Measurements from ENCODE around the gene STIM1. TPM values are rescaled to one million over a fixed set of nuclear protein-coding genes. Genes with fewer than 3 reads are reported as not detected.
"Not testable (repeated sequence)": the region's sequence is repeated elsewhere in the genome, so short reads cannot be mapped to it uniquely, and the experiment has no call there.

Gene STIM1
- polyA plus RNA-seq, 1 donor from 2014 or later, result 22.1 TPM

- Mint-ChIP-seq H3K4me3 (peak overlapping the region; percentile 91 to 96 (median 94)), H3K27me3 (no peaks in the 10 kb centered on the region), H3K27ac (peak overlapping the region; percentile 93 to 100 (median 99)), H3K36me3 (peaks cover 6% of the 10 kb centered on the region), H3K4me1 (peaks cover 46 to 60% (median 54%) of the 10 kb centered on the region in 3 donors), H3K9me3 (no peaks in the 10 kb centered on the region)
Observed at GRCh38 chr11:3855808-3856491, 486 bp downstream of the STIM1 start.

GRCh38 chr11:3856856-3857553 lies 1.5 kb downstream of the STIM1 start:
- Mint-ChIP-seq H3K27me3 (no peaks in the 10 kb centered on the region), H3K4me3 (peak overlapping the region; percentile 91 to 96 (median 94)), H3K36me3 (peaks cover 6% of the 10 kb centered on the region), H3K4me1 (peaks cover 54 to 67% (median 61%) of the 10 kb centered on the region in 3 donors), H3K27ac (peak overlapping the region in 2 of 3 donors; percentile 99 to 100), H3K9me3 (no peaks in the 10 kb centered on the region)

- H3K4me3 Mint-ChIP-seq, result peak overlapping the region; percentile 91 to 96 (median 94)
- H3K36me3 Mint-ChIP-seq, result peaks cover 6% of the 10 kb centered on the region
- H3K27ac Mint-ChIP-seq, result peak overlapping the region; percentile 78 to 100 (median 81)
- peaks cover 58 to 71% (median 65%) of the 10 kb centered on the region in 3 donors for H3K4me1 Mint-ChIP-seq
- H3K9me3 Mint-ChIP-seq, result no peaks in the 10 kb centered on the region
- no peaks in the 10 kb centered on the region for H3K27me3 Mint-ChIP-seq
Observed at GRCh38 chr11:3857628-3858027, 2.2 kb downstream of the STIM1 start.

DNA sequence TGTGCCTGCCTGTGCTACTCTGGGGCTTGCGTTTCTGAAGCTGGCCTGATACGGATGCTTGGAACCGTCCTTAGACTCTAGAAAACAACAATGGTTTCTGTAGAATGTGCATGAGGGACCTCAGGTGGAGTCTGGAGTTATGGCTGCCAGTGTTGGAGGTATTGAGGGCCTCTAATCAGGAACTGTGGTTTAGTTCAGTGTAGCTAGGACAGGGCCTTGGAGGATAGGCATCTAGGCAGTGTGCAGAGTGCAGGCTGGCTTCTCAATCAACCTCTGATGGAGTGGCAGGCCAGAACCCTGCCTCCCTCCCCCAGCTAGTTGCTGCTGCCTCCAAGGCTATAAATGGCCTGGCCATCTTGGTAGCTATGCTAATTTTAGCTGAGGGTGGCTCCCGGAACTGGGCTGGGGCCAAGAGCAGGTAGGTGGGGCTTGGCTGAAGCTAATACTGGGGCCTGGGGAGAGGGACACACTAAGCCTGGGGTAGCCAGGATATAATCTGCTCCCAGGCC lies 4.0 kb downstream of the STIM1 start:
- Mint-ChIP-seq H3K9me3 (no peaks in the 10 kb centered on the region), H3K4me3 (peak overlapping the region; percentile 0 to 95 (median 82)), H3K27me3 (no peaks in the 10 kb centered on the region), H3K36me3 (peaks cover 6% of the 10 kb centered on the region), H3K4me1 (peaks cover 51 to 63% (median 61%) of the 10 kb centered on the region in 3 donors), H3K27ac (peak overlapping the region in 2 of 3 donors; percentile 5 to 32)

DNA sequence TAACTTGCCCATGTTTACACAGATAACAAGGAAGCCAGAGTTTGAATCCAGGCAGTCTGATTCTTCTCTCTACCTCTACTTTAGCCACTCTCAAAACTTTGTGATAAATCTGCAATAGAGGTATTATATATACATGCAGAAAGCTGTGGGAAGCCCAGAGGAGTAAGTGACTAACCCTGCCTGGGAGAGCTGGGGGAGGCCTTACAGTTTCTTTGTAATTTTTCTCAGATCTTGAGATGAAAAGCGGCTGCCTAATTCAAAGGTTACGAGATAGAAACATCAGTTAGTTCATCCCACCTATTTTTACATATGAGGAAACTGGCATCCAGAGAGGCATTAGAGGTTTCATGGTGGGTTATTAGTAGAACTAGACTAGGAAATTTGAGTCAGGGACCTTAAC lies 4.9 kb downstream of the STIM1 start:
- peaks cover 55 to 68% (median 67%) of the 10 kb centered on the region in 3 donors for H3K4me1 Mint-ChIP-seq
- H3K4me3 Mint-ChIP-seq, result peak overlapping the region in 3 of 4 donors; percentile 17 to 91 (median 91)
- H3K27ac Mint-ChIP-seq, result peak overlapping the region in 1 of 3 donors; percentile 41

GRCh38 chr11:3860898-3861393 lies 5.5 kb downstream of the STIM1 start:
- Mint-ChIP-seq H3K4me1 (peaks cover 60 to 73% (median 73%) of the 10 kb centered on the region in 3 donors), H3K4me3 (peak overlapping the region; percentile 6 to 91 (median 32)), H3K27ac (peak overlapping the region in 2 of 3 donors; percentile 21 to 41)
- not testable (repeated sequence) for H3K9me3 Mint-ChIP-seq, H3K27me3 Mint-ChIP-seq, H3K36me3 Mint-ChIP-seq

More for the DNA sequence above, 4.9 kb downstream of the STIM1 start:
- H3K36me3 Mint-ChIP-seq, result peaks cover 6% of the 10 kb centered on the region
- H3K9me3 Mint-ChIP-seq, result no peaks in the 10 kb centered on the region
- no peaks in the 10 kb centered on the region for H3K27me3 Mint-ChIP-seq

- peak overlapping the region in 3 of 4 donors; percentile 29 to 71 (median 43) for H3K4me3 Mint-ChIP-seq
- peaks cover 6% of the 10 kb centered on the region for H3K36me3 Mint-ChIP-seq
- peak overlapping the region in 2 of 3 donors; percentile 15 to 54 for H3K27ac Mint-ChIP-seq
- H3K9me3 Mint-ChIP-seq, result no peaks in the 10 kb centered on the region
- H3K27me3 Mint-ChIP-seq, result no peaks in the 10 kb centered on the region
- peaks cover 65 to 75% (median 74%) of the 10 kb centered on the region in 3 donors for H3K4me1 Mint-ChIP-seq
Observed at GRCh38 chr11:3861683-3862082, 6.2 kb downstream of the STIM1 start.

DNA sequence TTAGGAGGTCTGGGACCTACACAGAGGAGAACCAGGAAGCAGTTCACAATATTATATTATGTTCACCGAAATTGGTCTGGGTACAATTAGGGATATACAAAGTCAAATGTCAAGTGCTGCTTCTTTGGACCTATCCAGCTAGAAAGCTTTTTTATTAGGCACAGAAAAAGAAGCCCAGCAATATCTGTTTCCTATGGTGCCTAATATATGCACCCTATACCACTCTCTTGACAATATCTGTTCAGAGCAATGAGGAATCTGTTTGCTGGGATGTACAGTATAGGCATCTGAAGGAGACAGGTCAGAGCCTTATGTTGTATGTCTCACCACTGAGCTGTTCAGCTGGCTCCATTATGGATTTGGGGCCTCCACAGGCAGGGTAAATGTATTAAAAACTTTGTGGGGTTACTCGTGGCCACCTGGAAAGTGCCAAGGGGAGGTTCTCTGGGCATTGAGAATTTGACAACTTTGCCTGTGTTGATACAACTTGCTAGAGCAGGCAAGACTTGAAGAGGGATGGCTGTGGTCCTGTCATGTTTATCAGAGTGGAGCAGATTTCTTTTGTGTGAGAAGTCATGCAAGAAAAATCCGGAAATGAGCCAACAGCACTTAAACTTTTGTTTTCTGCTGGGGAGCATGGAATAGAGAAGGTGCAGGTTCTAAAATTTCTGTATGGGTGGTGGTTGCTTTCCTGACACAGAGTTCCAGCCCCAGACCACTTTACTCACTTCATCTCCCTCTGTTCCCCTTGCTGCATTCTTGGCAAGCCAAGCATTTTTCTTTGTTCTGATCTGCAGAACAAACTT lies 10.1 kb downstream of the STIM1 start:
- Mint-ChIP-seq H3K9me3 (no peaks in the 10 kb centered on the region), H3K4me1 (peaks cover 61 to 66% (median 62%) of the 10 kb centered on the region in 3 donors), H3K4me3 (peak overlapping the region in 2 of 4 donors; percentile 58 to 79), H3K36me3 (peaks cover 4% of the 10 kb centered on the region), H3K27ac (peak overlapping the region; percentile 1 to 71 (median 37)), H3K27me3 (no peaks in the 10 kb centered on the region)

GRCh38 chr11:3866206-3866605 lies 10.7 kb downstream of the STIM1 start:
- peak overlapping the region in 2 of 4 donors; percentile 58 to 79 for H3K4me3 Mint-ChIP-seq
- peaks cover 59 to 66% (median 60%) of the 10 kb centered on the region in 3 donors for H3K4me1 Mint-ChIP-seq
- no peaks in the 10 kb centered on the region for H3K27me3 Mint-ChIP-seq
- H3K36me3 Mint-ChIP-seq, result peaks cover 3% of the 10 kb centered on the region
- no peaks in the 10 kb centered on the region for H3K9me3 Mint-ChIP-seq
- peak overlapping the region; percentile 1 to 71 (median 37) for H3K27ac Mint-ChIP-seq

GRCh38 chr11:3866836-3867208 lies 11.4 kb downstream of the STIM1 start:
- no peaks in the 10 kb centered on the region for H3K9me3 Mint-ChIP-seq

GRCh38 chr11:3867209-3868091 lies 12.0 kb downstream of the STIM1 start:
- Mint-ChIP-seq H3K27me3 (no peaks in the 10 kb centered on the region), H3K4me3 (peak overlapping the region in 2 of 4 donors; percentile 45 to 77)

More at GRCh38 chr11:3866836-3867208, 11.4 kb downstream of the STIM1 start:
- Mint-ChIP-seq H3K4me1 (peaks cover 60 to 66% (median 62%) of the 10 kb centered on the region in 3 donors), H3K36me3 (peaks cover 3% of the 10 kb centered on the region), H3K4me3 (no peak overlapping the region), H3K27ac (peak overlapping the region in 1 of 3 donors; percentile 73), H3K27me3 (no peaks in the 10 kb centered on the region)

GRCh38 chr11:3873712-3874349 lies 18.4 kb downstream of the STIM1 start:
- no peaks in the 10 kb centered on the region for H3K27me3 Mint-ChIP-seq
- peak overlapping the region in 1 of 3 donors; percentile 56 for H3K27ac Mint-ChIP-seq
- H3K9me3 Mint-ChIP-seq, result no peaks in the 10 kb centered on the region
- H3K4me1 Mint-ChIP-seq, result peaks cover 62 to 71% (median 63%) of the 10 kb centered on the region in 3 donors
- H3K36me3 Mint-ChIP-seq, result no peaks in the 10 kb centered on the region
- H3K4me3 Mint-ChIP-seq, result peak overlapping the region in 2 of 4 donors; percentile 2 to 75

More at GRCh38 chr11:3867209-3868091, 12.0 kb downstream of the STIM1 start:
- no peaks in the 10 kb centered on the region for H3K9me3 Mint-ChIP-seq
- H3K4me1 Mint-ChIP-seq, result peaks cover 57 to 62% (median 58%) of the 10 kb centered on the region in 3 donors
- H3K36me3 Mint-ChIP-seq, result peaks cover 3% of the 10 kb centered on the region
- peak overlapping the region in 2 of 3 donors; percentile 71 to 73 for H3K27ac Mint-ChIP-seq

DNA sequence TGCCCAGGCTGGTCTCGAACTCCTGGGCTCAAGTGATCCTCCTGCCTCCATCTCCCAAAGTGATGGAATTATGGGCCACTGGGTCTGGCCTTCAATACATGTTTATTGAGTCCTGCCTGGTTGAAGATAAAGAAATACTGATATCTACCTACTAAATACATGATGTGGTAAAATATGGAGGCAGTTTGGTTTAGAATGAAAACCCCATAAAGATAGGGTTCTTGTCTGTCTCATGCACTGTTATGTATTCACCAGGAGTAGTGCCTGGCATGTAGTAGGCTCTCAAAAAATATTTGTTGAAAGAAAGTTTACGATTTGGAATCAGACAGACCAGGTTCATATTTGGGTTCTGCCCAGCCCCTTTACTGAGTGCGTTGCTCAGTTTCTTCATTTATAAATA lies 21.1 kb downstream of the STIM1 start:
- no peaks in the 10 kb centered on the region for H3K36me3 Mint-ChIP-seq
- H3K4me3 Mint-ChIP-seq, result peak overlapping the region in 1 of 4 donors; percentile 43
- H3K27me3 Mint-ChIP-seq, result no peaks in the 10 kb centered on the region
- peaks cover 65 to 71% (median 69%) of the 10 kb centered on the region in 3 donors for H3K4me1 Mint-ChIP-seq
- peak overlapping the region; percentile 4 to 89 (median 20) for H3K27ac Mint-ChIP-seq
- no peaks in the 10 kb centered on the region for H3K9me3 Mint-ChIP-seq
